Mucosa of descending colon (tissue), 3 donors: ENCODE measurements around the gene ZNF366. TPM values are rescaled to one million over a fixed set of nuclear protein-coding genes. Genes with fewer than 3 reads are reported as not detected.

ENCODE experiments used
- ATAC-seq: fragments of 200-7000 bp; cut with Tn5 transposase; one replicate; pipeline ENCODE4 v1.9.1; 2020; ENCODE audit warnings: mild to moderate bottlenecking, moderate library complexity
- DNase-seq, 3 donors: peaks; one replicate each; pipeline ENCODE4 v3.0.0-alpha.2; 2020
- H3K36me3 ChIP-seq: fragments of 200-600 bp; one replicate; pipeline ENCODE4 v1.8.0; 2021; ENCODE audit warnings: low read depth, mild to moderate bottlenecking
- H3K4me1 ChIP-seq: fragments of 200-600 bp; one replicate; pipeline ENCODE4 v1.8.0; 2021; ENCODE audit warnings: low read depth, mild to moderate bottlenecking
- H3K4me3 ChIP-seq: fragments of 200-600 bp; one replicate; pipeline ENCODE4 v1.8.0; 2021; ENCODE audit warnings: mild to moderate bottlenecking
- H3K9me3 ChIP-seq: fragments of 200-600 bp; one replicate; pipeline ENCODE4 v1.8.0; 2021; ENCODE audit warnings: mild to moderate bottlenecking
- intact Hi-C, 2 donors: fragments of 100-400 bp; cut with DNase I in 1 of 2; cut with micrococcal nuclease in 1 of 2; formaldehyde crosslinking; loops; one replicate each; pipeline versions ENCODE4 v1.11.0 to v1.11.1; 2022; cut with DNase I, micrococcal nuclease
- total RNA-seq, 3 donors: library from RNA; stranded (reverse); fragmentation: NEBNext Ultra II Directional in 2 of 3; extraction: Animal tissue kit (Norgen Biotek cat#: 25700) in 2 of 3; gene quantifications; one replicate each; pipeline versions ENCODE4 v1.2.1 to v1.2.4, GENCODE V29; 2021 to 2023
- TF ChIP-seq, protein P1 (sequence below): fragments of 200-600 bp; IDR thresholded peaks from one replicate; pipeline ENCODE4 v1.8.0; 2022; ENCODE audit warnings: antibody characterized with exemption, mild to moderate bottlenecking
- donor health status: DM: no; HTN: no; CAD: no; lungs with moderate emphysema.
- donor health status: DM: no; HTN: no; CAD: no.
- donor health status: DM: no; HTN: yes; CAD: no.

Gene ZNF366
- total RNA-seq, 3 donors from 2014 or later, result 0.96 to 1.6 (median 1.6) TPM

DNA sequence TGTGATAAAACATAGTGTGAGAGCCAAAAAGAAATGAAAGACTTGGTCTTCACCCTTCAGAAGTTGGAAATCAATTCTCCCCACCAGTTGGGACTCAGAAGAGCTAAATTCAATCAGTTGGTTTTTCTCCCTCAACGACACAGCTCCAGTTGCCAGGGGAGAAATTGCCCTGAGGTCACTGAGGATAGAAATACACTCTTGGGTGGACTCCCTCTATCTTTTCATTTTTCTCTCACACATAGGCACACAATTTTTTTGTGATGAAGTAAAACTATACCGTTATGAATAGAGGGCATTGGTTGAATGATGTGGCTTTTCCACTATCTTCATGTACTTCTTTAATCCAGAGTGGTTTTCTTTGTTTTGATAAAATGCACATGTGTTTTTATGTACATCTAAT, 80.2 kb downstream of the ZNF366 start:
- DNase-seq, result no peak
- Histone ChIP-seq H3K9me3 (no peaks in the 10 kb centered on the region), H3K36me3 (no peaks in the 10 kb centered on the region), H3K4me3 (no peak overlapping the region), H3K4me1 (no peaks in the 10 kb centered on the region)
- ATAC-seq, result no peak
- intact Hi-C loops, result no loop called here
- TF ChIP-seq, protein P1, sequence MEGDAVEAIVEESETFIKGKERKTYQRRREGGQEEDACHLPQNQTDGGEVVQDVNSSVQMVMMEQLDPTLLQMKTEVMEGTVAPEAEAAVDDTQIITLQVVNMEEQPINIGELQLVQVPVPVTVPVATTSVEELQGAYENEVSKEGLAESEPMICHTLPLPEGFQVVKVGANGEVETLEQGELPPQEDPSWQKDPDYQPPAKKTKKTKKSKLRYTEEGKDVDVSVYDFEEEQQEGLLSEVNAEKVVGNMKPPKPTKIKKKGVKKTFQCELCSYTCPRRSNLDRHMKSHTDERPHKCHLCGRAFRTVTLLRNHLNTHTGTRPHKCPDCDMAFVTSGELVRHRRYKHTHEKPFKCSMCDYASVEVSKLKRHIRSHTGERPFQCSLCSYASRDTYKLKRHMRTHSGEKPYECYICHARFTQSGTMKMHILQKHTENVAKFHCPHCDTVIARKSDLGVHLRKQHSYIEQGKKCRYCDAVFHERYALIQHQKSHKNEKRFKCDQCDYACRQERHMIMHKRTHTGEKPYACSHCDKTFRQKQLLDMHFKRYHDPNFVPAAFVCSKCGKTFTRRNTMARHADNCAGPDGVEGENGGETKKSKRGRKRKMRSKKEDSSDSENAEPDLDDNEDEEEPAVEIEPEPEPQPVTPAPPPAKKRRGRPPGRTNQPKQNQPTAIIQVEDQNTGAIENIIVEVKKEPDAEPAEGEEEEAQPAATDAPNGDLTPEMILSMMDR, result no peak

DNA sequence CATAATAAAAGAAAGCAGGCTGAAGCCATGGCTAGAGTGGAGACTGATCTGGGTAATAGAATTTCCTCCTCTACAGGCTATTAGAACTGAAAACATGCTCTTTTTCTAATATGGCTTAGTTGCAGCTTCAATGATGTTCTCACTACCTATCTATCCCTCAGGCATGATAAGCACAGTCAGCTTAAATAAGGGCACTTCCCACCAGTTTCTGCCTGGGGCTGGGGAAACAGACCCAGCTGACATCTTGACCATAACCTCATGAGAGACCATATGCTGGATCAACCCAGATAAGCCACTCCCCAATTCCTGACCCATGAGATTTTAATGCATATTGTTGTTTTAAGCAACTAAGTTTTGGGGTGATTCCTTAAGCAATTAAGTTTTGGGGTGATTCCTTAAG, 81.2 kb downstream of the ZNF366 start:
- TF ChIP-seq, protein P1, result no peak
- Histone ChIP-seq H3K36me3 (no peaks in the 10 kb centered on the region), H3K4me3 (no peak overlapping the region), H3K4me1 (no peaks in the 10 kb centered on the region), H3K9me3 (no peaks in the 10 kb centered on the region)
- intact Hi-C loops, result no loop called here
- DNase-seq, result no peak
- no peak for ATAC-seq

DNA sequence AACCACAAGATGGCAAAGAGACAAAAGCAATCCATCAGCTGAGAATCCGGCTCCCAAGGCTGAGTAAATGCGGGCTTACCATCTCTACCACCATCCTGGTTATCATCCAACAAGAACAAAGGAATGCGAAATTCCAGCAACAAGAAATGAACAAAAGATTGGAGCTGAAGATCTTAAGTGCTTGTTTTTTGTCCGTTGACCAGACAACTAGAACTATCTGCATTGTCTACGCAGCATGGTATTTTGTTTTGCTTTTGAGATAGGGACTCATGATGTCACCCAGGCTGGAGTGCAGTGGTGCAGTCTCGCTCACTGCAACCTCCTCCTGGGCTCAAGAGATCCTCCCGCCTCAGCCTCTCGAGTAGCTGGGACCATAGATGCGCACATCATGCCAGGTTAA, 88.9 kb downstream of the ZNF366 start:
- H3K4me1 ChIP-seq, result no peaks in the 10 kb centered on the region
- no peaks in the 10 kb centered on the region for H3K9me3 ChIP-seq
- ATAC-seq (no peak), DNase-seq (no peak)
- TF ChIP-seq, protein P1, result no peak
- H3K4me3 ChIP-seq, result no peak overlapping the region
- no peaks in the 10 kb centered on the region for H3K36me3 ChIP-seq
- intact Hi-C loops, result no loop called here

DNA sequence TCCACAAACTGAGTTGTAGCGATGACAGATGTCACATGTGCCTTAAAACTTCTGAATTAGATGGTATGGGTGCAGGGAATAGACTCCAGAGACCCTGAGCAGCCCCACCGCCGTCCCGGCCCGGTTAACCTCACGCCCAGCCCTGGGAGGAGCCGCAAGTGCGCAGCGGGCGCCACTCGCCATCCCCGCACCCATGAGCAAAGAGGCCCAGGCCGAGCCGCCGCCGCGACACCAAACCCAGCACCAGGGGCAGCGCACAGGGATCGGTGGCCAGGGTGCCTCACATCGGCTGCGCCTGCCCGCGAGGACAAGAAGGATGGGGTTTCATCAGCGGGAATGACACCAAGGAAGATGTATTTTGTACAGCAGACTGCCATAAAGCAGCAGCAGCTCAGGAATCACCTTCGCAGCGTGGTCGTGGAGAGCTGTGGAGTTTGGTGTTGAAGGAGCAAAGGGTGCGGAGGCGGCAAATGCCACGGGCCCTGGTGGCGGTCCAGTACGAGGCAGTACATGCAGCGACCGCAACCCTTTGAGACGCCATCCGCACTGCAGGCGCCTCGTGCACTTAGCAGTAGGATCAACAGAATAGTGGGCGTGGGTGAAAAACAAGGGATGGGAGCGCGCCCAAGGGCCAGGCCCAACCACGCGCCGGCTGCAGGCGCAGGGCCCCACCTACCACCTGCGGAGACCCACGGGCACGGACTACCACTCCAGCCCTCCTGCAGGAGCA, 89.7 kb downstream of the ZNF366 start:
- Histone ChIP-seq H3K9me3 (no peaks in the 10 kb centered on the region), H3K36me3 (no peaks in the 10 kb centered on the region), H3K4me1 (no peaks in the 10 kb centered on the region), H3K4me3 (no peak overlapping the region)
- intact Hi-C loops, result no loop called here
- TF ChIP-seq, protein P1, result no peak
- ATAC-seq (no peak), DNase-seq (no peak)

DNA sequence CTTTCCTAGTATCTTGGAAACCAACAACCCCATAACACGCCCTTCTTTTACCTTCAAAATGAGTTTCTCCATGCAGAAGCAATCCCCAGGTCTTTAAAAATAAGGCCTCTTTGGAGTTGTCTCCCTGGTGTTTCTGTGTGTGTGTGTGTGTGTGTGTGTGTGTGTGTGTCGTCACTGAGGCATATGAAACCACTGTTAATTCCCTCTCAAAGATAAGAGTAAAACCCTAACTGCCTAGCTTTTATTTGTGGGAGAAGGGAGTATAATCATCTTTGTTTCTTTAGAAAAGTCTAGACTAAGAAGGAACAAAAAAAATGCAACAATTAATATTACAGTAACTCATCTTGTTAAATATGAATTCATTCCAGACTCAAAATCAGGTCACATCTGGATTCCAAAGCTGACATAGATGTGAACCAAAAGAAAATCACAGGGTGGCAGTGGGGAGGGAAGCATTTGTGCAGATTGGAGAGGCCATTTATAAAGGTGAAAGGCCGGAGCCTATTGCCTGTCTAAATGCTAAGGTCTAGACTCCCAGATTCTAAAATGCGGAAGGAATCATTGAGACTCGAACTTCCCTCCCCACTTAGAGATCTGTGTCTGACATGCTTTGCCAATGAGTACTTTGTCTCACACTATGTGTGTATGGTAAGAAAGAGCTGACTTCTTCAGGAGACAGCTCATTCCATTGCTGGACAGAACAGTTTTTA, 91.4 kb downstream of the ZNF366 start:
- intact Hi-C loops, result no loop called here
- Histone ChIP-seq H3K36me3 (no peaks in the 10 kb centered on the region), H3K4me3 (no peak overlapping the region), H3K9me3 (no peaks in the 10 kb centered on the region), H3K4me1 (no peaks in the 10 kb centered on the region)
- ATAC-seq (no peak), DNase-seq (no peak)
- TF ChIP-seq, protein P1, result no peak
